ENCODE data around the gene FGFBP2. TPM values are rescaled to one million over a fixed set of nuclear protein-coding genes. Genes with fewer than 3 reads are reported as not detected.

FGFBP2 gene
- total RNA-seq, 2 donors from 2014 or later, result 4.0 TPM; not detected in 1

DNA sequence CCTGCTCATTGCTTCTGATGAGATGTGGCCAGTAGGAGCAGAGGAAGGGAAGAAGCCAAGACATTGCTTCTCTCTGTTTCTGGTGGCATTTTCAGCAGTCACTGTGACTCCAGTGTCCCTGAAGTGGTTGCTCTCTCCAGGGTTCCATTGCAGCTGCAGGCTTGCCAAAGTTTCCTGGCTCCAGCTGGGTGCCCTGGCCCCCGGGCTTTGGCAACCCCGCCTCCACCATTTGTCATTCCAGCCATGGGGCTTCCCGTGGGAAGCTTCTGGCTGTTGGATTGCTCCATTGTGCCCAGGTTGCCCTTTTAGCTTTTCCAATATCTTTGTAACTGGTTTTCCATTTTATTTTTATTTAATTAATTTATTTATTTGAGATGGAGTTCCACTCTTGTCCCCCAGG, 37.1 kb downstream of the FGFBP2 start:
- Histone ChIP-seq H3K9me3 (no peaks in the 10 kb centered on the region), H3K4me1 (no peaks in the 10 kb centered on the region), H3K4me3 (no peak overlapping the region), H3K27me3 (no peaks in the 10 kb centered on the region), H3K36me3 (replicated peaks in 1 of 2; ENCODE audit: insufficient read depth in 1 of 2, low read depth in 2 of 2) (no peaks in the 10 kb centered on the region), H3K27ac (no peak overlapping the region)
- ATAC-seq (no peak), DNase-seq (no peak)
- no peak for TF ChIP-seq POLR2A (IDR thresholded peaks at IDR 0.05)
- TF ChIP-seq, protein P1, sequence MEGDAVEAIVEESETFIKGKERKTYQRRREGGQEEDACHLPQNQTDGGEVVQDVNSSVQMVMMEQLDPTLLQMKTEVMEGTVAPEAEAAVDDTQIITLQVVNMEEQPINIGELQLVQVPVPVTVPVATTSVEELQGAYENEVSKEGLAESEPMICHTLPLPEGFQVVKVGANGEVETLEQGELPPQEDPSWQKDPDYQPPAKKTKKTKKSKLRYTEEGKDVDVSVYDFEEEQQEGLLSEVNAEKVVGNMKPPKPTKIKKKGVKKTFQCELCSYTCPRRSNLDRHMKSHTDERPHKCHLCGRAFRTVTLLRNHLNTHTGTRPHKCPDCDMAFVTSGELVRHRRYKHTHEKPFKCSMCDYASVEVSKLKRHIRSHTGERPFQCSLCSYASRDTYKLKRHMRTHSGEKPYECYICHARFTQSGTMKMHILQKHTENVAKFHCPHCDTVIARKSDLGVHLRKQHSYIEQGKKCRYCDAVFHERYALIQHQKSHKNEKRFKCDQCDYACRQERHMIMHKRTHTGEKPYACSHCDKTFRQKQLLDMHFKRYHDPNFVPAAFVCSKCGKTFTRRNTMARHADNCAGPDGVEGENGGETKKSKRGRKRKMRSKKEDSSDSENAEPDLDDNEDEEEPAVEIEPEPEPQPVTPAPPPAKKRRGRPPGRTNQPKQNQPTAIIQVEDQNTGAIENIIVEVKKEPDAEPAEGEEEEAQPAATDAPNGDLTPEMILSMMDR (IDR thresholded peaks at IDR 0.05), result no peak
- 40 to 52% methylated on average over 3 of the region's 3 CpGs for WGBS, 2 donors
- intact Hi-C loops (cut with DNase I), result no loop called here

DNA sequence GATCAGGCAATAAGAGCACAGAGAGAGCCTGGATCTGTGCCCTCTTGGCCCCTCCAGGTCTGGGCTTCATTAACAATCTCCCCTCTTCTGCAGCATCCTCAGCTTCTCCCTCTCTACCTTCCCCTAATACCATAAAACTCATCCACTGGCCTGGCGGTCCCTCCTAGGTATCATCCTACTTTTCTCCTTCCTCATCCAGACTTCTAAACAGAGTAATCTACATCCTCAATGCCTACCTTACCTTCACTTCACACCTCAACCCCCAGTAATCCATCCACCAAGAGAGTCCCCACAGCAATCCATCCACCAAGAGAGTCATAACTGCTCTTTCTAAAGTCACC, 41.4 kb downstream of the FGFBP2 start:
- Histone ChIP-seq H3K27ac (no peak overlapping the region), H3K9me3 (no peaks in the 10 kb centered on the region), H3K4me1 (no peaks in the 10 kb centered on the region), H3K4me3 (no peak overlapping the region), H3K36me3 (replicated peaks in 1 of 2; ENCODE audit: insufficient read depth in 1 of 2, low read depth in 2 of 2) (no peaks in the 10 kb centered on the region), H3K27me3 (no peaks in the 10 kb centered on the region)
- DNase-seq (no peak), ATAC-seq (no peak)
- TF ChIP-seq, protein P1 (IDR thresholded peaks at IDR 0.05), result no peak
- no peak for TF ChIP-seq POLR2A (IDR thresholded peaks at IDR 0.05)
- intact Hi-C loops (cut with DNase I), result no loop called here
- 72 to 77% methylated on average over 1 of the region's 1 CpG for WGBS, 2 donors

DNA sequence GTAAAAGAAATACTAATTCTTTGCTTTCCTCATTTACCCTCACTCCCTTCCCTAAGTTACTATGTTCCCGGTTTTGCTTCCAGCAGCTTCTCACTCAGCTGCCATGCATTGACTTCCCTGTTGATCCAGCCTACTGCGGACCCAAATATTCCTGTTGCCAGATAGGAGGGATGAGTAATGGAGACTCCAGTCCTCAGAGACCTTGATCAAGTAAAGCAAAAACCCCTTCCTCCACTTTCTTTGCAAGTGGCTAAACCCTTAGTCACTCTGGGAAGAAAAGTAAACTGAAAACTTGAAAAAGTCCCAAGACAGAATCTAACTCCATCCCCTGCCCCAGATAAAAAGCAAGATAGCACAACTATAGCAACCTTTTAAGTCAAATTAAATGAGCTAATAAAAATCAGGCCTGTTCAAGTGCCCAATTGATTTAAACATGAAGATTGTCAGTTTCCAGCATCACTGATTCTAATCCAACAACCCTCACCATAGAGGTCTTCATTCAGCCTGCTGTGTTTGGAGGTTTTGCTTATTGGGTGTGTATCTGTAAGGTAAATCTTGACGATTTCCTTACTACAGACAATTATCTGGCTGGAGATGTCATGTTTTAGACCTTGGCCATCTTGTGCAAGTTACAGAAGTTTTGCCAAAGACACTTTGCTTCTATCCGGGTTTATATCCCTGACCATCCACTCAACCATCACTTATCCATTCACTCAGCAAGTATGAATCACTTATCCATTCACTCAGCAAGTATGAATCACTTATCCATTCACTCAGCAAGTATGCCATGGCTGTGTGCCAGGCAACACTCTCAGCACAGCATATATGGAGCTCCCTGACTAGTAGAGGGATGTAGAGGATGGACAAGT, 42.0 kb downstream of the FGFBP2 start:
- 42 to 52% methylated on average over 4 of the region's 4 CpGs for whole genome bisulfite sequencing, 2 donors
- intact Hi-C loops (cut with DNase I), result no loop called here
- ATAC-seq, result peak; percentile 47

DNA sequence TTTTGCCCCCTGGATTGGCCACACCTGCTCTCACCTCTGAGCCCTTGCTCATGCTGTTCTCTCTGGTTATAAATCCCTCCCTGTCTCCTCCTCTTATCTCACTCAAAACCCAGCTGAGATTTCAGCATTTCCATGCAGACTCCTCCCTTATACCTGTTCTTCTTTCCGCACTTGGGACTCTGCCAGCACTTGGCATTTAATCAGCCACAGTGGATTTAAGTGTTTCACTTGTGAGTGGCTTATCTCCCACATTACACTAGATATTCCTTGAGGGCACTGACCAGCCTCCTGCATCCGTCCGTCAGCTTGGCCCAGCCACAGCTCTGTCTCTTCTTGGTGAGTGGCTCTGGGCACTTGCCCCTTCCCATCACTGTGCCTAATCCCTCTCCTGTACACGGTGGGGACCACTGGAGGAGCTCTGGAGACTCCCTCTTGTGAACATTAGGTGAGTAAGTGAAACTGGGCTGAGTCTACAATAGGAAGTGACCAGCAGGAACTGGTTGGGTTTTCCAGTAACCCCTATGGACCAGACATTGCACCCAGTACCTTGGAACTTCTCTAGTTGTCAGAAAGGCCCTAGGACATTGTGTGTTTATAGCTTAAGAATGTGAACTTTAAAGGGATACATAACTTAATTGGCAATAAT, 44.4 kb downstream of the FGFBP2 start:
- TF ChIP-seq, protein P1 (IDR thresholded peaks at IDR 0.05), result no peak
- TF ChIP-seq POLR2A (IDR thresholded peaks at IDR 0.05), result no peak
- DNase-seq (peak; percentile 35 to 52 (median 40)), ATAC-seq (peak; percentile 46)
- WGBS, 2 donors, result 22 to 29% methylated on average over 2 to 4 of the region's 4 CpGs
- Histone ChIP-seq H3K9me3 (no peaks in the 10 kb centered on the region), H3K36me3 (replicated peaks in 1 of 2; ENCODE audit: insufficient read depth in 1 of 2, low read depth in 2 of 2) (no peaks in the 10 kb centered on the region), H3K27me3 (no peaks in the 10 kb centered on the region), H3K27ac (peak overlapping the region in 1 of 4 donors; percentile 31), H3K4me1 (no peaks in the 10 kb centered on the region), H3K4me3 (no peak overlapping the region)
- intact Hi-C loops (cut with DNase I), result no loop called here

More for the DNA sequence above, 42.0 kb downstream of the FGFBP2 start:
- H3K4me1 ChIP-seq, result no peaks in the 10 kb centered on the region
- H3K36me3 ChIP-seq (replicated peaks in 1 of 2; ENCODE audit: insufficient read depth in 1 of 2, low read depth in 2 of 2), result no peaks in the 10 kb centered on the region
- no peak overlapping the region for H3K27ac ChIP-seq
- H3K27me3 ChIP-seq, result no peaks in the 10 kb centered on the region
- no peak overlapping the region for H3K4me3 ChIP-seq
- no peaks in the 10 kb centered on the region for H3K9me3 ChIP-seq
- no peak for TF ChIP-seq POLR2A (IDR thresholded peaks at IDR 0.05)
- TF ChIP-seq, protein P1 (IDR thresholded peaks at IDR 0.05), result no peak
- peak; percentile 18 to 63 (median 46) for DNase-seq
